ENCODE results near the gene MLF2.

DNA sequence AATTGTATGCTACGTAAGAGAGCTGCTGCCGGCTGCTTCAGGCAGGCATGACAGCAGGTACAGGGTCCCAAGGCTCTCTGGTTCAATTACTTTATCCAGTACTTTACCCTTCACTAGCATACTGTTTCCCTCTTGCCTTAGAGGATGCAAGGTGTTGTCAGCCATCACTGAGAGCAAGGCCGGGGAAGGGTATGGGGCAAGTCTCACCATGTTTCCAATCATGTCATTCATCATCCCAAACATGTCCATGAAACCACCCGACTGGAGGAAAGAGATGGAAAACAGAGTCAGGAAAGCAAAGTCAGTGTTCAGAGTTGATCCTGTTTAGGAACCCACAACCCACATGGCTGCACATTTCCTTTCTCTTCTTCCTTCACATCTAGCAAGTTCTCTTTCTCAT, 2.4 kb downstream of the MLF2 start:
- TF ChIP-seq, protein P1, sequence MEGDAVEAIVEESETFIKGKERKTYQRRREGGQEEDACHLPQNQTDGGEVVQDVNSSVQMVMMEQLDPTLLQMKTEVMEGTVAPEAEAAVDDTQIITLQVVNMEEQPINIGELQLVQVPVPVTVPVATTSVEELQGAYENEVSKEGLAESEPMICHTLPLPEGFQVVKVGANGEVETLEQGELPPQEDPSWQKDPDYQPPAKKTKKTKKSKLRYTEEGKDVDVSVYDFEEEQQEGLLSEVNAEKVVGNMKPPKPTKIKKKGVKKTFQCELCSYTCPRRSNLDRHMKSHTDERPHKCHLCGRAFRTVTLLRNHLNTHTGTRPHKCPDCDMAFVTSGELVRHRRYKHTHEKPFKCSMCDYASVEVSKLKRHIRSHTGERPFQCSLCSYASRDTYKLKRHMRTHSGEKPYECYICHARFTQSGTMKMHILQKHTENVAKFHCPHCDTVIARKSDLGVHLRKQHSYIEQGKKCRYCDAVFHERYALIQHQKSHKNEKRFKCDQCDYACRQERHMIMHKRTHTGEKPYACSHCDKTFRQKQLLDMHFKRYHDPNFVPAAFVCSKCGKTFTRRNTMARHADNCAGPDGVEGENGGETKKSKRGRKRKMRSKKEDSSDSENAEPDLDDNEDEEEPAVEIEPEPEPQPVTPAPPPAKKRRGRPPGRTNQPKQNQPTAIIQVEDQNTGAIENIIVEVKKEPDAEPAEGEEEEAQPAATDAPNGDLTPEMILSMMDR (conservative IDR thresholded peaks at IDR 0.05 in 1 of 2, IDR thresholded peaks at IDR 0.05 in 1 of 2; ENCODE audit: extremely low read depth in 1 of 2, insufficient read depth in 1 of 2, low read depth in 1 of 2, low read length in 2 of 2), result no peak
- no peak for TF ChIP-seq EZH2 (IDR thresholded peaks at IDR 0.05; ENCODE audit: borderline replicate concordance, low read length)

Data from mammary epithelial cell (primary cell).